Measurements from ENCODE around the gene THSD4.

- TF ChIP-seq POLR2A (IDR thresholded peaks at IDR 0.05), result no peak
- TF ChIP-seq, protein P1, sequence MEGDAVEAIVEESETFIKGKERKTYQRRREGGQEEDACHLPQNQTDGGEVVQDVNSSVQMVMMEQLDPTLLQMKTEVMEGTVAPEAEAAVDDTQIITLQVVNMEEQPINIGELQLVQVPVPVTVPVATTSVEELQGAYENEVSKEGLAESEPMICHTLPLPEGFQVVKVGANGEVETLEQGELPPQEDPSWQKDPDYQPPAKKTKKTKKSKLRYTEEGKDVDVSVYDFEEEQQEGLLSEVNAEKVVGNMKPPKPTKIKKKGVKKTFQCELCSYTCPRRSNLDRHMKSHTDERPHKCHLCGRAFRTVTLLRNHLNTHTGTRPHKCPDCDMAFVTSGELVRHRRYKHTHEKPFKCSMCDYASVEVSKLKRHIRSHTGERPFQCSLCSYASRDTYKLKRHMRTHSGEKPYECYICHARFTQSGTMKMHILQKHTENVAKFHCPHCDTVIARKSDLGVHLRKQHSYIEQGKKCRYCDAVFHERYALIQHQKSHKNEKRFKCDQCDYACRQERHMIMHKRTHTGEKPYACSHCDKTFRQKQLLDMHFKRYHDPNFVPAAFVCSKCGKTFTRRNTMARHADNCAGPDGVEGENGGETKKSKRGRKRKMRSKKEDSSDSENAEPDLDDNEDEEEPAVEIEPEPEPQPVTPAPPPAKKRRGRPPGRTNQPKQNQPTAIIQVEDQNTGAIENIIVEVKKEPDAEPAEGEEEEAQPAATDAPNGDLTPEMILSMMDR (IDR thresholded peaks at IDR 0.05), result no peak
Observed at GRCh38 chr15:71804695-71805470, 689.6 kb downstream of the THSD4 start.
